NCI-H128 (cell line): ENCODE measurements around the gene ZFHX2.
"Not testable (repeated sequence)": the region's sequence is repeated elsewhere in the genome, so short reads cannot be mapped to it uniquely, and the experiment has no call there.

Experiments used
- DNase-seq: peaks from one replicate; lab custom pipeline; 2025; ENCODE audit not compliant: unreplicated experiment; lab: John Stamatoyannopoulos, UW

Gene ZFHX2

GRCh38 chr14:23544511-23545447 lies 6.8 kb downstream of the ZFHX2 start:
- peak; percentile 76 for DNase-seq

GRCh38 chr14:23543403-23543802 lies 8.2 kb downstream of the ZFHX2 start:
- DNase-seq: no peak

DNA sequence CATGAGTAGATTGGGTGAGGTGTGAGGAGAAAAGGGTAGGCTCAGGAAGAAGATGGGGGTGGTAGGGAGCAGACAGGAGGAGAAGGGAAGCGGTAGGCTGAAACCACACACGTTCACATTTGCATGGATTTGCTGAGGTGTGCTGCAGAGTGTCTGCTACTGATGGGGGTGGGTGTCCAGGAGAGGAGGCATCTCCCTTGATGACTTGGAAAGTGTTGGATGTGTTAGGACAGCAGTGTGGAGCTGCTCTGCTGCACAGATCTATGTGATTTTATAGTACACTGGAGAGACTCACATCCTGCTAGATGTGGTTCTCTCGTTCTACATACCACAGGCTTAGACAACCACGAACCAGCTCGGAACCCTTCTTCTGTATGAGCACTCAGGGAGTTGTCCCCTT lies 9.3 kb downstream of the ZFHX2 start:
- DNase-seq: no peak

DNA sequence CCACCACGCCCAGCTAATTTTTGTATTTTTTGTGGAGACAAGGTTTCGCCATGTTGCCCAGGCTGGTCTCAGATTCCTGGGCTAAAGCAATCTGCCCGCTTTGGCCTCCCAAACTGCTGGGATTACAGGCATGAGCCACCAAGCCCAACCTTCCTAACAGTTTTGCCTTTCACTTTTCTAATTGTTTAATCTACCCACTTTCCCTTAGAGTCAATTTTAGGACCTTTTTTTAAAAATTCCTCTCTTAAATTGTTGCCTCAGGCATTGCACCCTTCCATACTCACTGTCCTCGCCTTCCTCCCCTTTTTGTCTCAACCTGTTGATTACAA lies 11.5 kb downstream of the ZFHX2 start:
- DNase-seq: no peak

DNA sequence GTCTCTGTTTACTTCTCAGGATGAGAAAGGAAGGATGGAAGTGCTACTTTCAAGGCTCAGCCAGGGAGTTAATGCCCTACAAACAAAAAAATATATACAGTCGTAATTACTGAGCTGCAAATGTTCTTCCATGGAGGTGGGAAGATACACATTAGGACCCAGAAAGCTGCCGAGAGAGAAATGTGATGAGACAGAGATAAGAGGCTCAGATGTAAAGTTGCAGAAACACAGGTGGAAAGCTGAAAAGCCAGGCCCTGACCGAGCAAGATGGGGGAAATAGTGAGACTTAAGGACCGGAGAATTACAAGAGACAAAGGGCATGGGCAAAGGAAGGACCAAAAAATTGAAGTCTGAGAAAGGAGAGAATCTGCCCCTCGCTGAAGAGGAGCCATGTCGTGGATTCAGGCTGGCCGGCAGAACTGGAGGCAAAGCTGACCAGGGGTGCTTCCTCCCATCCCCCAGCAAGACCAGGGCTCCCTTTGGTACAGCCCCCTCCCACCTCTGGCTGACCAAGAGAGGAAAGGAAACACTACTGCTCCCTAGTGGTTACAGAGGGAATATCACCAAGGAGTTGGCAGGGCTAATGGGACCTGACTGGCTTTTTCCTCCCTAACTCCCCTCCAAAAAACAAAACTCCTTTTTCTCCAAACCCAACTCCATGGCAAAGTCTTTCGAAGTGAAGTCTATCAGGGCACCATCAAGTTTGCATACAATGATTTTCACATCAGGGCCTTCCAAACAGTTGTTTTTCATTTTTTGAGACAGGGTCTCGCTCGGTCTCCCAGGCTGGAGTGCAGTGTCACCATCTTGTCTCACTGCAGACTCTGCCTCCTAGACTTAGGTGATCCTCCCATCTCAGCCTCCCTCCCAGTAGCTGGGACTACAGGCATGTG lies 12.1 kb downstream of the ZFHX2 start:
- peak; percentile 41 for DNase-seq

DNA sequence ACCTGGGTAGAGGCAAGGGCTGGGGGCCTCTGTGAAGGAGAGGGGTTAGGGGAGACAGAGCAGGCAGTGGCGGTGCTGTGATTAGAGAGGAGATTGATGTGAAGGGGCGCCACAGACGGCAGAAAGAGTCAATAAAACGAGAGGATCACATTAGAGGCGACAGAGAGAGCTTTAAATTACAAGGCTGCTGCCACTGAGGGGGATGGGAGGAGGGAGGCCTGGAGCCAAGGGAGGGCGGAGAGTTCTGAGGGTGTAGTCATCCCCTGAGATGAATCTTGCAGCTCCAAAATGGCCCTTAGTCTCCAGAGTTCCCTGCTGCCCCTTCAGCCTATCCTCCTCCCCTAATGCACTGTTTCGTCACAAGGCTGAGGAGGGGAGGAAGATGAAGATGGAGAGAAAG lies 12.8 kb downstream of the ZFHX2 start:
- no peak for DNase-seq

DNA sequence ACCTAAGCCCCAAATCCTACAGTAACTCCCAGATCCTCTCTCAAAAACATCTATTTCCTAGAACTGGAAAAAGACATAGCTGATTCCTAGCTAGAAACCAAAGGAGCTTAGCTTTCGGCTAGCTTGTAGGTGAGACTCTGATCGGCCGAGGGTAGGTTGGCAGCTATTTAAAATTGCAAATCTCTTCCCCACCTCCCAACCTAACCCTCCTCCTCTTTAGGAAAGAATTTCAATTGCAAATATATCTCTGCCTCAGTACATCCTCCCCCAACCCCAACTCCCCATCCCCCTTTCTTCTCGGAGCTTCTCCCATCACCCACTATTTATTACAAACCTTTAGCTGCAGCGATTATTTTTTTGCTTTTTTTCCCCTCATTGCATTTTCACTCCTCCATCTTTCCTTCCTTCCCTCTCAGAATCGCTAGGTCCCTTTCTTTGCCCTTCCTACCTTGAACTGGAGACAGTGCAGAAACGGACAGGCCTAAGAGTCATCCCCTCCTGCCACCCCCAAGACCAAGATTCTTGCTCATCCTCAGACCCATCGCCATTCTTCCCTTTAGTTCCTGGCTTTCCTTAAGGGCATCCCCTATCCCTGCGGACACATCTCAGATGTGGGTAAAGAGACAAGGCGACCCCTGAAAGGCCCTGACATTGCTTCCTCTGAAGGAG lies 13.4 kb downstream of the ZFHX2 start:
- DNase-seq: no peak

- DNase-seq: no peak
Measured at GRCh38 chr14:23537351-23538049, 14.1 kb downstream of the ZFHX2 start.

DNA sequence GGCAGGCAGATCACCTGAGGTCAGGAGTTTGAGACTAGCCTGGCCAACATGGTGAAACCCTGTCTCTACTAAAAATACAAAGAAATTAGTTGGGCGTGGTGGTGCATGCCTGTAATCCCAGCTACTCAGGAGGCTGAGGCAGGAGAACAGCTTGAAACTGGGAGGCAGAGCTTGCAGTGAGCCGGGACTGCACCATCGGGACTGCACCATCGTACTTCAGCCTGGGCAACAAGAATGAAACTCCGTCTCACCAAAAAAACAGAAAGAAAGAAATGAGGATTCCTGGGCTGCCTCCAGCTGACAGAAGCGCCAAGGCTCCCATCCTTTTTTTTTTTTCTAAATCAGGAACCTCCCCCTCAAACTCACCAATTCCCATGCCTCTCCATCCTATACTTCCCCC lies 14.7 kb downstream of the ZFHX2 start:
- not testable (repeated sequence) for DNase-seq

GRCh38 chr14:23536494-23536893 lies 15.1 kb downstream of the ZFHX2 start:
- DNase-seq: no peak

DNA sequence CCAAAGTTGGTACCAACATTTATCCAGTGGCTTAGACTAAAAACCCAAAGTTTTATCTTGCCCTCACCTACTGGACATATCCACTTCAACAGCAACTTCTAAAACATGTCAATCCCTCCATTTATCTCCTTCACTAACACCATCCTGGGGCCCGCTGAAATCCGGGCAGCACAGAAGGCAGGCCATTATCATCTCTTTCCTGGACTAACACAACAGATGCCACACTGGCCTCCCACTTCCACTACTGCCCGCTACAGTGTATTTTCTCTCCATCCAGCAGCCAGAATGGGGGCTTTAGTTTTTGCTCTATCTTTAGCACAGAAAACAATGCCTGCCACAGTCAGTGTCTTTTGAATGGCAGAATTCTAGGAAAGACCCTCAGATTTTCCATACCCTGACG lies 15.6 kb downstream of the ZFHX2 start:
- no peak for DNase-seq

DNA sequence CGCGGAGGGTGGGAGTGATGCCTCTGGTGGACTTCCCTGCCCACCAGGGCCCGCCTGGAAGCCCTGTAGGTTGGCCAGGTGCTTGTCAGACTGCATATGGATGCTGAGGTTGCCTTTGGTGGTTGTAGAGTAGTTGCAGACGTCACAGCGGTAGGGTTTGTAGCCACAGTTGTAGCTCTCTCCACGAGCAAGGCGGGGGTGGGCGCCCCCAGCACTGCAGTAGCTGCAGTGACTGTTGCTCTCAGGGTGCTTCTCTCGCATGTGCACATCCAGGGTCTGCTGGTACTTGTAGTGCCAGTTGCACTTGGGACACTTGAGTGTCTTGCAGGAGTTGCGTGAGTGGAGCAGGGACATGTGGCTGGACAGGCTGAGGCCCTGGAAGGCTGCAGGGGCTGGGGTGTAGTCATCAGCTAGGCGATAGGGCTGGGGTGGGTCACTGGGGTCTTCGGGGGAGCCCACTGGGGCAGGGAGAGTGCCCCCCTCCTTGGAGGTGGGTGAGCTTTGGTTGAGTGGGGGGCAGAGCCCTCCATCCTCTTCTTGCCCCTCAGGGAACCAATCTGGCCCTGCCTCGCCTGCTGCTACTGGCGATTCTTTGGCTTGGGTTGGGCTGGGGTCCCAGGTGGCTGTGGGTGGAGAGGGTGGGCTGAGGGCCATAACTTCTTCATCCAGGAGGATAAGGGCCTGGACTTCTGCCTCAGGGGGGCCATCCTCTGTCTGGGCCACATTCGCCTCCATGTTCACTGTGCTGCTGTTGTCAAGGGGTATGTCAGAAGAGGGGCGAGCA lies 17.7 kb downstream of the ZFHX2 start:
- DNase-seq: no peak

DNA sequence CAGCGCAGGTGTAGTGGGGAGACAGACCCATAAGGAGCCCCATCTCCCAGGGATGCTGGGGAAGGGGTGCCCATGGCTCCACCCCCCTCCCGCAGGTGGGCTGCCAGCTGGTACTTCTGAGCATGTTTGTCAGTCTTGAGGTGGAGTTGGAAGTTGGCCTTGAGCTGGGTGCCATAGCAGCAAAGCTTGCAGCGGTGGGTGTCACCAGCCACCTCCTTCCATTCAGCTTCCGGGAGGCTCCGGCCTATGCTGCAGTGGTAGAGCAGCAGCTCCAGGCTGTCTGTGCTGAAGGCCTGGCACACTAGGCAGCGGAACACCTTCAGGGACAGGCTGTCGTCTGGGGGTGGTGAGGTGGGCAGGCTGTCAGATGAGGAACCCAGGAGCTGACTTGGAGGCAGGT lies 18.9 kb downstream of the ZFHX2 start:
- DNase-seq: no peak

GRCh38 chr14:23531391-23531790 lies 20.2 kb downstream of the ZFHX2 start:
- no peak for DNase-seq

DNA sequence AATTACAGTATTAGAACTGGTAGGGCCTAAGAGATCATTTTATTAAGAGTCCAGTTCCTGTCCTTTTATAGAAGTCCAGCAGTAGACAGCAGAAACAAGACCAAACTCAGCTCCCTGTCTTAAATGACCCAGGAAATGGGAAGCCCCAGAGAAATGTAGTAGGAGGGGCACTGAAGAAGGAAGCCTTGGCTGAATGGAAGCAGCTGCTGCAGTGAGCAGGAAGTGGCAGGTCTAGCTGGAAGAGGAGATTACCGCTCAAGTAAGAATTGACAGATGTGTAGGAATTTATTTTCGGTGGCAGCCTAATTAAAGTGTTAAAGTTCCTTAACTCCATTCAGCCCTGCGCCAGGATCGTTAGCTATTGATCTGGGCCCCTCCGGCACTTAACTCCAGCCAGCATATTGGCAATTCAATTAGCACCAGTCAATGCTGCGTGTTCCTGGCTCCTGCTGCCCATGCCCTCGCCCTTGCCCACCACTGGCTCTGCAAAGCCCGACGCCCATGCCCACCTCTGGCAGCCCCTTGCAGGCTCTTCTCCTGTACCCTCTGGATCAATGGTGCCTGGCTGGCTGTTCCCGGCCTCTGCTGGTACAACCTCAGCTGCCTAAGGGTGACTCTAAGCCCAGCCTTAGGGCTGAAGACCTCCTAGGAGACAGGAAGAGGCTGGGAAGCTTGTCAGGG lies 21.1 kb downstream of the ZFHX2 start:
- DNase-seq: no peak

DNA sequence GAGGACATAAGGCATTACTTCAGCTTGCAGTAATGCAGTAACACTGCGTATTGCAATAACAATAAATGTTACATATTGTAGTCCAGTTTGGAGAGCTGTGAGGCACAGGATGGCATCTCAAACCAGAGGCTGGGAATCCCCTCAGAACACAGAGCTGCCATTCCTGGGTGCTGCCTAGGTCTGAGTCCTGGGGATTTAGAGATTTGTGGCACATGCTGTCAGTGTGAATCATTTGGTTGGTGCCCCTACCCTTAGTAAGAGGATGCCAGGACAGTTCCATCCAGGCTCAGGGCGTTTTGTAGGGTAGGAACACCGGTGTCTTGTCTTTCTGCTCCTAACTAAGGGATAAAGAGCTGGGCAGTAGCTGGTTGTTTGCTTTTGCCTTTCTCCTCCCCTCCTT lies 22.5 kb downstream of the ZFHX2 start:
- no peak for DNase-seq

DNA sequence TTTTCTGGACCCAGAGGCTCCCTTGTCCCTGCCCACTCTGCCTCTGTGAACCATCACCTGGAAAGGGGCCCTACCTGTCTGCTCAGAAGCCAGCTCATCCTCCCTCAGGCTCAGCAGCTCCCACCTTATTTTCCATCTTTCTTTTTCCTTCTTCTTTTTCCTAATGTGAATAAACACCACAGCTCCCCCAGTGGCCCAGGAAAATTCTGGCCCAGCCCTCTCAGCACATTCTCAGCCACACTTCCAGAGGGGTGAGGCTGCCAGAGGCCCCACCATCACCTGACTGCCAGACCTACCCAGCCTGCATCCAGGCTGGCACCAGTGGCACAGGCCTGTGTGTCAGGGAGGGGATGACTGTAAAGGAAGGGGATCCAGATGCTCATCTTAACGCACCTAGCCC lies 23.0 kb downstream of the ZFHX2 start:
- no peak for DNase-seq

DNA sequence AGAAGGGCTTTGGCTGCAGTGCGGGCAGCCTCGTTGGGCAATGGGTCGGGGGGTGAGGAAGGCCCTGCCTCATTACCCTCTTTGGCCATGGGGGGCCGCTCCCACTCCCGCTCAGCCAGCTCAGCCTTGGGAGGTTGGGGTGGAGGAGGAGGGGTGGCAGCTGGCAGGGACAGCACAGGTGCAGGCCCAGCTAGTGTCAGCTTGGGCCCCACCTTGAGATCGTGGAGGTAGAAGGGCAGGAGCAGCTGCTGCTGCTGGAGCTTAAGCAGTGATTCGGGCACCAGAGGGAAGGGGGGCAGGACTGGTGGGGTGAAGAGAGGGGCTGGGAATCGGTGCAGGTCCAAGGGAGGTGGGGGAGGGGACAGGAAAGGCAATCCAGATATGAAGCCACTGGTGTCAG lies 26.0 kb downstream of the ZFHX2 start:
- no peak for DNase-seq

- DNase-seq: no peak
Measured at GRCh38 chr14:23524954-23525353, 26.6 kb downstream of the ZFHX2 start.
